DMS53 treated with DMSO at 0.1 percent for 48 hours (cell line): ENCODE results near the gene IZUMO3.
"Not testable (repeated sequence)": the region's sequence is repeated elsewhere in the genome, so short reads cannot be mapped to it uniquely, and the experiment has no call there.

ENCODE experiments used
- DNase-seq: peaks from one replicate; lab custom pipeline; 2025; ENCODE audit not compliant: unreplicated experiment; lab: John Stamatoyannopoulos, UW

IZUMO3 gene, protein sequence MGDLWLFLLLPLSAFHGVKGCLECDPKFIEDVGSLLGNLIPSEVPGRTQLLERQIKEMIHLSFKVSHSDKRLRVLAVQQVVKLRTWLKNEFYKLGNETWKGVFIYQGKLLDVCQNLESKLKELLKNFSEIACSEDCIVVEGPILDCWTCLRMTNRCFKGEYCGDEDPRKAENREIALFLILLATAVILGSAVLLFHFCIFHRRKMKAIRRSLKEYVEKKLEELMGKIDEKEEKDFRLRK

DNA sequence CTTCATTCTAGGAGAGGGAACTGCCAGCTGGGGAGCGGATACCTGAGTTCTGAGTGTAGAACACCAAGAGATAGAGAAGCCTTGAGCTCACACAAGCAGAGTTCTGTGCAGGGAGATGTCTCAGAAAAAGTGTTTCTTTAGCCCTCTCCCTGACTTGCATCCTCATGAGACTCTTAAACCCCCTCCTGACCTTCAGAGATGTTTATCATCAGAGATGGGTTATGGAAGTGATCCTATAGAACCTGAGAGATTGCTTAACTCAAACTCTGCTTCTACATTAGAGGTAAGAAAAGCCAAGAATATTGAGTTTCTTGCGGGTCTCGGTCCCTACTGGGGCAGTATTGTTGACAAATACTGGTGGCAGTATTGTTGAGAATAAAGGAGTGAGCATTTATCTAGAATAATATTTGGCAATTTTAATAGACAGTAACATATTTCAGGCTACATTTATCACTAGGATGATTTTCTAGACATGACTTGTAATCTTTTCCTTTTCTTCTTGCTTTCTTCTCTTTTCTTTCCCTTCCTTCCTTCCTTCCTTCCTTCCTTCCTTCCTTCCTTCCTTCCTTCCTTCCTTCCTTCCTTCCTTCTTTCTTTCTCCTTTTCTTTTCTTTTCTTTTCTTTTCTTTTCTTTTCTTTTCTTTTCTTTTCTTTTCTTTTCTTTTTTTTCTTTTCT, at the start of gene IZUMO3:
Gene IZUMO3 (minus strand): TSS at position 51 of the 676 bp plus-strand sequence. CDS start 248 bp downstream, outside the sequence.
- no peak for DNase-seq

DNA sequence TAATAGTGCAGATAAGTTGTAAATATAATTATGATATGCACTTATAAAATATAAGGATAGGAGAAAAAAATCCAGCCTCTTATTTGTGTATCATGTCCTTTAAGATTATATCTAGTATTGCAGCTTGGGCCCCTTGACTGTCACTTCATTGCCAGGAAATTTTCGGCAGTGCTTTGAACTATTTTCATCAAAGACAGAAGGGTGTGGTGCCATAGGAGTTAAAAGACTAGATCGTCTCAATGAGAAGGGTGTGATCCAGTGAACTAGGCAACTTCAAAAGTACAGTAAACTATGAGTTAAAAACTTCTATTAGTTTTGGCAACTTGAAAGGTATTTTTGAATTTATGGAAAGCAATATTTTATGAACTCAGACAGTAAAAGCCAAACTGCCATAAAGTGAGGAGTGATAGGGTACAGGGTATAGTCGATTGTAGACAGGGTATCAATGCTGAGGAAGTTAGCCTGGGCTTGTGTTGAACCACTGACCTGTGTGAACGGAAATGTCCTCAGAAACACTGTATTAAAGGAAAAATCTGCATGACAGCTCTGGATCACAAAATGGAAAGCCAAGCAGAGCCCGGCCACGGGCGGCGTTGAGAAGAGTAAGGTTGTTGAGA, 48.6 kb upstream of the IZUMO3 start:
- no peak for DNase-seq

DNA sequence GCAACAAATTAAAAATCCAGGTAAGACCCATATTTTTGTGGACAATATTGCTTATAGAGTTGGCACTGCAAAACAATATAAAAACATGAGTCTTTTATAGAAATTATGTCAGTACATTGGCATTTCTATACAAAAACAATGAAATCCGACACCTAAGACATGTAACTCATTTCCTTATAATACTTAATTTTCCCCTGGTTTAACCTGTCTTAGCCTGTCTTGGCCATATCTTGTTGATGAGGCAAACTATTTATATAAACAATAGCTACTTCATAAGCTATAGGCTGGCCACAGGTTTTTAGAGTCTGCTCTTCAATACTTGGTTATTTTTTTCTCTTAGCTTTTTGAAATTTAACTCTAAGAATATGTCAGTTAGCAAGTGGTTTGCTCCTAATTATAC, 44.7 kb upstream of the IZUMO3 start:
- DNase-seq = peak; percentile 9

DNA sequence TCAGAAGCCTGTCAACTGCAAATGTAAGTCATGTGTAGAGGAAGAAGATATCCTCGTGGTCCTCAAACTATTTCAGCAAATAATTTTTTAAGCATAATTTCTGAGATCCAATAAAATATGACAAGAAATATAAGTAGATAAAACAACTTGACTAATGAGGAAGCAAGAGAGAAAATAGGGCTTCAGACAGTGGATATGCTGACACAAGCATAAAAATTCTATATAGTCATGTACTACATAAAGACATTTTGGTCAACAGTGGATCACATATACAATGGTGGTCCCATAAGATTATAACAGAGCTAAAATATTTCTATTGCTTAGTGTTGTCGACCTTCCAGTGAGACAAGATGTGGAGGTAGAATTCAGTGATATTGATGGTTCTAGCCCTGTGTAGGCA, 42.2 kb upstream of the IZUMO3 start:
- no peak for DNase-seq

DNA sequence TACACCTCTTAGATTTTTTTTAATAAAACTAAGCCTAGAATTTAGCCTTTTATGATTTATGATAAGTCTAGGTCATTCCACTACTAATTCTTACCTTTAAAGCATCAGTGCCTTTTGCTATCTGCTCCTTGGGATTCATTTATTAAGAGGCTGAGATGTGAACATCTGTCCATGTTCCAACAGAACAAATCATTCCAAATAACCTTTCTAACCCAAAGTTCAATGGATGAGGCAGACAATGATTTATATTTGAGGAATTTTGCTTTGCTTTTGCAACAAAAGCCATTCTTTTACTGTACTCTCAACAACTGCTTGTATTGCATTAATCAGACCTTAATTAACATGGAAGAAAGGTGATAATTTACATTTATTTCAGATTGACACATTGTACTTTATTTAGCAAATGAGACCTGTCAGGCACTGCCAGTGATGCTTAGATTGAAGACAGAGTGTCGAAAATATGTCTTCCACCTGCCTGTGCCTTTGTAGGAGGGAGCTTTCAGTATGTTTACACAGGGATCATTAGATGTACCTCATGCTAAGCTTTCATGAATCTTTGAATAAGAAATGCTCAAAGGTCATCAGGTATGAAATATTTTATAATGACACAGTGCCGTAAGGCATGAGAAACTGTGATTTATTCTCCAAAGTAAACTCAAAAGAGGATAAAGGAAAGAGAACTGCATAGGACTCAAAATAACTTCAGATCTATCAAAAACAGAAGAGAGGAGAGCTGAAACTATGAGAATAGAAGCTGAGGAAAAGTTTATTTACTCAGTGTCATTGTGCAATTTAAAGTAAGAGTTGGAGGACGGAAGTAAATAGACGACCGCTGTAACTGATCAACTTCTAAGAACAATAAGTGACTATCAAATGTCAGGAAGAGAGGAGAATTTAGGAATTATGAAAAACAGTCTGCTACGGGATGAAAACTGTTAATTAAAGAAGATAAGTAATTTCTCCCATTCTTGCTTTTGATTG, 36.7 kb upstream of the IZUMO3 start:
- DNase-seq = peak; percentile 49

DNA sequence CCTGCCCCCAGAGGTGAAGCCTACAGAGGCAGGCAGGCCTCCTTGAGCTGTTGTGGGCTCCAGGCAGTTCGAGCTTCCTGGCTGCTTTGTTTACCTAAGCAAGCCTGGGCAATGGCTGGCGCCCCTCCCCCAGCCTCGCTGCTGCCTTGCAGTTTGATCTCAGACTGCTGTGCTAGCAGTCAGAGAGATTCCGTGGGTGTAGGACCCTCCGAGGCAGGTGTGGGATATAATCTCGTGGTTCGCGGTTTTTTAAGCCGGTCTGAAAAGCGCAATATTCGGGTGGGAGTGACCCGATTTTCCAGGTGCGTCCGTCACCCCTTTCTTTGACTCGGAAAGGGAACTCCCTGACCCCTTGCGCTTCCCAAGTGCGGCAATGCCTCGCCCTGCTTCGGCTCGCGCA, 34.3 kb upstream of the IZUMO3 start:
- not testable (repeated sequence) for DNase-seq

DNA sequence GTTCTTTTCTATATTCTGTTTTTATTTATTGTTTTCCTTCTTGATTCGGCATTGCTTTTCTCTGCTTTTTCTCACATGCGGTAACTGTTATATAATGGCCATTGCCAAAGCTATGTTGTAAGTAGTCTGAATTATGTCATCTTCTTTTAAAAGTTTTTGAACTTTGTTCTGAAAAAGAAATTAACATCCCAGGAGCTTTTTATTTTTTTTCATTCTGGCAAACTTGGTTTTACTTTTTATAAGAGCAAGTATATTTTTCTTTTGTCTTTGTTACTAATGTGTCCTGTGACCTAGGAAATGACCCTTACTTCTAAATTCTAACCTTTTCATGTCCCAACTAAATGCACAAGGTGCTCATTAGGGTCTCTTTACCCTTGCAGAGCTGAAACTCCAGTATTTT, 26.7 kb upstream of the IZUMO3 start:
- DNase-seq = no peak

DNA sequence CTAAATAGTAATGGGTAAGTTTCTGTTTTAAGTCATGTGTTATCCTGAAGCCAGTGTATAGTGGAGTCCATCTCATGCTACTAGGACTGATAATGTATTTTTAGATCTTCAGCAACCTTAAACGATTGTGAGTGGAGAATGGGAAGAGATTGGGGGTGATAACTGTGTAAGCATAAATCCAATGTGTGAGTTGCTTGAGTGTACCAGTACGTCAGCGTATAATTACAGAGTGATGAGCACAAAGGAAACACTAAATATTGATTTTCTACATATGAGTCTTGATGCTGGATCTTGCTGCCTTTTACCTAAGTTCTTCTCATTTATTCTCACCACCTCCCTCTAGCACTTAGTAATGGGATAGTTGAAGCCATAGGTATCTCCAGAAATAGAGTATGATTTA, 16.3 kb upstream of the IZUMO3 start:
- DNase-seq = no peak

DNA sequence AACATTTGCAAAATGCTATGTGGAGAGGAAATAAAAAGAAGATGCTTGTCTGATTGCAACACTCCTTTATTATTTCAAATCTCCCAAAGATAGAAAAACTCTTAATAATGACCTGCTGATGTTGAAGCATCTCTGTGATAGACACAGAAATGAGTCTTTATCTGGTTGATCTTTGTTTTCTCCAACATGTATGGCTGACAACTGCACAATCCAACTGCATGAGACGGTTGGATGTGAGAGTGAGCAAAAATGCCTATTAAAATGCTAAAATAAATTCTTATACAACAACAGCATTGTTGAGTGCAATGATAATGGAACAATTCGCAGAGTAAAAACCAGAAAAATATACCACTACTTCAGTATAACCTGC, 7.5 kb upstream of the IZUMO3 start:
- DNase-seq = no peak

DNA sequence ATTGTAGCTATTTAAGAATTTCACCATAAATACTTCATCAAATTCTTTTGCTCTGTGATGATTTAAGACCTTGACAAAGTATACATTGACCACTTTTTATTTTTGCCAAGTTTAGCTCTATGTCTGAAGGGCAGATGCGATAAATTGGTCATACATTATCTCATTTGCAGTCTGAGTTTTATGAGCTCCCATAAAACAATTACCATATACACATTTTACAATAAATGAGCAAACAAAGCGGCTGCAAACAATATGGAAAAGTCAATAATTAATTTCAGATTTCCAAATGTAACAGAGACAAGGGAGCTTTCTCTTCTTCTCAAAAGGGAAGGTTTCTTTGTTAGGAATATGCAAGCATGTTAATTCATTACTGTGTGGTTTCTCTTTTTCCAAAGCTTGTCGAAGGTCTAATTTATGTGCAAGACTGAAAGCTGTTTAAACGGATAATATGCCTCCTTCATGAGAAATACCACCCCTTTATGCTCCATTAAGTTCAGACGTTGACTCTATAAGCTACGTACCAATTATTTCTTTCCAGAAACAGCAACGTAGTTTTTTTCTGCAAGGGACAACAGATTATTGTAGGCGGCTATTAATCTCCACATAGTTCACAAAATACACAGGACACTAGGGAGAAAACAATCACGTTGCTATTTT, 7.0 kb upstream of the IZUMO3 start:
- no peak for DNase-seq

DNA sequence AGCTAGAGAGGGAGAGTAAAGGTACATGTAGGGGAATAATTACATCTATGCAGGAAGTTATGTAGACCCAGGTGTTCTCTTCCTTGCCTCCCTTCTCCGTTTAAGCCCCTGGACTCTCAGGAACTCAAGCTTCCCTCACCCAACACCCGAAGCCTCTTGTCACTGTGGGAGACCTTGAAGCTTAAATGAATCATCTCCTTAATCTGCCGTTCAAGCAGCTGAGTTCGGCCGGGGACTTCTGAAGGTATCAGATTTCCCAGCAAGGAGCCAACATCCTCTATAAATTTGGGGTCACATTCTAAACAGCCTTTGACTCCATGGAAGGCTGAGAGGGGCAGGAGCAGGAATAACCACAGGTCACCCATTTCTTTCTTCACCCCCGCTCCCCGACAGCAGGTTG, 412 bp downstream of the IZUMO3 start:
- no peak for DNase-seq

DNA sequence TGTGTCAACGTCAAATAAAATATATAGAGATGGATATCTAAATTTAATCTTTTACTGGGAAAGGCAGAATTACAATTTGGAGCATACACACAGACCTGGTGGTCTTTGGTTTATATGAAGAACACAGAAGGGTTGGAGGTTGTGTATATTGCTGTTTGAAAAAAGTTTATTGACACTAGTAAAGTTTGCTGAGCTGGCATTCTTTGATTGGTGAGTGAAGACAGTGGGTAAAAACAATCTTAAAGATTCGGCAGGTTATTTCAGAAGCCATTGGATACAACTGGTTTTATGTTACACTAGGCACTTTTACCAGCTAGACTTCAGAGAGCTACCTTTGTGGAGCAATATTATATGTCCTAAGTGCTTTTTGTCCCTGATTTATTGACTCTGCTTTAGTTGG, 27.2 kb downstream of the IZUMO3 start:
- no peak for DNase-seq

DNA sequence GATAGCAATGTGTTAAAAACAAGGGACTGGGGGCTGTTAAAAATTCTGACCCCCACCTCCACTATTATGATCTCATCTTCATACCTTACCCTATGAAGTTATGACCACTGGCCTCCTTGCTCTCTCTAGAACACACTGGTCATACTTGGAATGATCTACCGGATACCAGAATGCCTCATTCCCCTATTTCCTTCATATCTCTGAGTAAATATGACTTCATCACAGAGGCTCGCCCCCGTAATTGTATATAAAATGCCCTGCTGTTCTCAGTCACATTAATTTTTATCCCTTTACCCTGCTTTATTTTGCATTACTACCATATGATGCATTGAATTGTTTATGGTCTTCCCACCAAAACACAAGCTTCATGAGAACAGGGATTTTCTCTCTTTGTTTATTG, 29.2 kb downstream of the IZUMO3 start:
- DNase-seq = no peak

DNA sequence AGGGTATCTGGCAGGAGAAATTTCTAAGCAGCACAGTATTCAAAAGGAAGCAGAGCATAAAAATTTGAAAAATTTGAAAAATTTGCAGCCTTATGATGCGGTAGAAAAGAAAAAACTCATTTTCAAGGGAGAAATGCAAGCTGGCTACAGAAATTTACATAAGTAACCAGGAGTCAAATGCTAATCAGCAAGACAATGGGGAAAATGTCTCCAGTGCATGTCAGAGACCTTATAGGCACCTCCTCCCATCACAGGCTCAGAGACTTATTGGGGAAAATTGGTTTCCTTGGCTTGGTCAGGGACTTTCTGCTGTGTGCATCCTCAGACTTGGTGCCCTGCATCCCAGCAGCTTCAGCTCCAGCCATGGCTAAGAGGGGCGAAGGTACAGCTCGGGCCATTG, 35.8 kb downstream of the IZUMO3 start:
- DNase-seq = no peak

DNA sequence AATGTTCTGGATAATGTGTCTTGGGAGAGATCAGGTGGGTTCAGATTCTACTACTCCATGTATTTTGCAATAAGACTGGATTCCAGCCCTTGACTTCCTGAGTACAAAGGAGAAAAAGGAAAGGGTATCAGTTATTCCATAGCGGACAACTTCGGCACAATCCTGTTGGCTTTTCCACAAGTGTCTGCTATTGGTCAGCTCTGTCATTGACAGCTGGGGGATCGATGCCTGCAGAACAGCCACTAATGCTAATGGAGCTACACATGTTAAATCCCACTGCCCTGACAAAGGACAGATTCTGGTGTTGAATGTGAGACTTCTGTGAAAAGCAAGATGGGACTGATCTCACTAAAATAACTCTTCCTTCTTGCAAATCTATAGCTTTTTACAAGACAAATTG, 41.2 kb downstream of the IZUMO3 start:
- DNase-seq = no peak

DNA sequence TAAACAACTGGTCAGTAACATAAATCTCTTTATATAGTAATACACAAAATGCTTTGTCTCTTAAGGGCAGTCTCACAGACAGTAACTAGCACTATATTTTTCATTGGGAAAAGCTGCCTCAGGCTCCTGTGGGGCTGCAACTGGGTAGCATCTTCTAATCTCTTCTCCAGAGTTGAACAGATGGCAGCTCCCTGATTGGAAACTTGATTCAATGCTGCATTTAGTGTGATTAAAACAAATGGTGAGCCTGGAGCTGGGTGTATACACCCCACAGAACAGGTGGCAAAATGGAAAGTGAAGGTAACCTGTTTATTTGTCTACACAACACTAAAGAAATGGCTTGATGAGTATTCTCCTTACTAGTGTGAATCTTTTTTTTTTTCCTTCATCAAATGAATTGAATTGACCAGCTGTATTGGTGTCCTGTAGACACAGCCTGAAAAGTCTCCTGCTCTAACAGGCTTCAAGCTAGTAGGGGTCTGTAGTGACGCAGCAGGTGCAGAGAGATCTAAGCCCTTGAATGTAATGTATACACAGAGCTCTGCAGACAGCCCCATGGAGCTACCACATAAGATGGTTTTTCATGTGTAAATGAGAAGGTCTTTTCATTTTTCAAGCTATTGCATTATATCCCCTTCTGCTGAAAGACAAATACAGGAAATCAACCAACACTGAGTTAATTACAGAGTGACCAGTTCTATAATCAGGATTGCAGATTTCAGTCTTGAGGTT, 43.3 kb downstream of the IZUMO3 start:
- DNase-seq = no peak

DNA sequence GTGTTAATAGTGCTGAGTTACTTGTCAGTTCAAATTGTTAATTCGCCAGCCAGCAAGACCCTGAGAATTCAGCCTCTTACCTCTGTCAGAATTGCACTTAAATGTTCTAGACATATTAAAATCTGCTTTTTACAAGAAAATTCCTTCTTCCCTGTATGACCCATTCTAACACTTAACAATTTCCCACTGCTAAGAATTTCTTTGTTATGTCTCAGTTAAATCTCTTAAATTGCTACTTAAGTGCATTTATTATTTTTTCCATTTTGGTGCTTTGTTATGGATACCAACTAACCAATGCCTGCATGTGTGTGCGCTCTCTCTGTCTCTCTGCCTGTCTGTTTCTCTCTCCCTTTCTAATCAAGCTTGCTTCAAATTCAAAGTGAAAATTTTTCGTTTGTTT, 44.9 kb downstream of the IZUMO3 start:
- DNase-seq = no peak

DNA sequence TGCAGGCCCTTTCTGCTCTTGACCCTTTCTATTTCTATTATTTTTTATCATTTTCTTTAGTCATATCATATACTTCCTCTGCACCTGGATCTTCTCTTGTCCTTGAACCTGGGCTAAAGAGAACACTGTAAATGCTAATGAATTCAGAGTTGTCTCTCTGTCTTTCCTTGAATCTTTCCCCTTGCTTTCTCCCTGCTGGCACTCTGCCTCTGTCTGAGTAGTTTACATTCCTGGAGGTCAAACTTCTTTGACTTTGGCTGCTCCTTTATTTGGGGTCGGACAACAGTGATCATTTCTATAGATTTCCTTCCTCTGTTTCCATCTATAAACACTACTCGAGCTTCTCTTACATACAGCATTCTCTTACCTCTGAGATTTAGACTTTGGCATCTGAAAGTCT, 47.1 kb downstream of the IZUMO3 start:
- DNase-seq = no peak

DNA sequence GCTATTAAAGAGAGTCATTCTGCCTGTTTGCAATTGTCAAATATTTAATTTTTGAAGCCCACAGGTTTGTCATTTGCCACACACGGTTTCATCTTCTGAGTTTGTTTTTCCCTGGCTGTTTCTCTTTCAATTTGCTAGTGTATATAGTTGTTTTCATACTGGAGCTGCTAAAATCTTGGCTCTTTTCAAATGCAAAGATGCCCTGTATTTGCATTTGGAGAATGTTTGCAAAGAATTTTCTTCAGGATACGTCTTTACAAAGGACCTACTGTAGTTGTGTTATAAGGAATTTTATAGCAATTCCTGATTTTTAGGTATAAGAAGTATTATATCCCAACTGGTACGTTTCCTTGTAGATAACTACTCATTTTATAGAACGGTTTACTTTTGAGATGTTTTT, 48.0 kb downstream of the IZUMO3 start:
- no peak for DNase-seq
